Measurements from ENCODE around the gene EXT2.

- TF ChIP-seq CTCF (IDR thresholded peaks at IDR 0.05) (no peak), POLR2AphosphoS5 (IDR thresholded peaks at IDR 0.05) (no peak)
These were observed 134.1 kb downstream of the EXT2 start for GRCh38 chr11:44229624-44230023.
